ENCODE data around the gene TF.
A peak's percentile ranks its signal among the peaks of the same experiment; 100 is the strongest.
"Not testable (repeated sequence)": the region's sequence is repeated elsewhere in the genome, so short reads cannot be mapped to it uniquely, and the experiment has no call there.

The TF gene

DNA sequence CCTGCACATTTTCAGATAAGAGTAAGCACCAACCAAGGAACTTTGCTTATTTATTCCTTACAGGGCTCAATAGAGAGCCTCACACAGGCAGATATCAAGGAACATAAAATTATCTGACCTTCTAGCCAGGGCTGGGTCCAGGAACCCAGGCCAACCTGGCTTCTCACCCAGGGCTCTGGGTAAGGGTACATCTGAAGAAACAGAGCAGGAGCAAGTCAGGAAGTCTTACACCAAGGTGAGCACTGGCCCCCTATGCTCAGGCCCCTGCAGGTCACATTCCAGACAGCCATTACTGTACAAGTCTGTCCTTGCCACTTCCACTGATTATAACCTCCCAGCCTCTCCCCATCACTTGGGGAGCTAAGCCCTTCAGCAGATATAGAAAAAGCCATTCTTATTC lies 19.1 kb downstream of the TF start:
- no peak for DNase-seq (ENCODE audit: low spot score)

- DNase-seq (ENCODE audit: low spot score): no peak
These were observed 21.4 kb downstream of the TF start for GRCh38 chr3:133767607-133768006.

GRCh38 chr3:133769536-133769935 lies 23.3 kb downstream of the TF start:
- DNase-seq (ENCODE audit: low spot score): no peak

DNA sequence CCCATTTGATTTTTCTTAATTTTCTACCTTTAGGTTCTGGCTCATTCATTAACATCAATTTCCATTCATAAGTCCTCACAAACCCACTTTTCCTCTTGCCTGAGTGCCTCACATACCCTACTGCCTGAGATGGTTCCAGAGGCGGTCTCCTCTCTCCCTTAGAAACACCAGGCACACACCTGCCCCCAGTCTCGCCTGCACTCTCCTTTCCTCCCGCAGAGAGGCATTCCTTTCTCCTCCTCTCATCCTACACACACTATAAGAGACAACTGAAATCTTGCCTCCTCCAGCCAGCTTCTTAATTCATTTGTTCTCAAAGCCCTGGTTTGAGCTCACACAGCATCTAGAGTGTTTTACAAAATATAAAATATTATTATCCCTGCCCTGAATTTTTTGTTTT lies 27.5 kb downstream of the TF start:
- DNase-seq (ENCODE audit: low spot score): no peak

DNA sequence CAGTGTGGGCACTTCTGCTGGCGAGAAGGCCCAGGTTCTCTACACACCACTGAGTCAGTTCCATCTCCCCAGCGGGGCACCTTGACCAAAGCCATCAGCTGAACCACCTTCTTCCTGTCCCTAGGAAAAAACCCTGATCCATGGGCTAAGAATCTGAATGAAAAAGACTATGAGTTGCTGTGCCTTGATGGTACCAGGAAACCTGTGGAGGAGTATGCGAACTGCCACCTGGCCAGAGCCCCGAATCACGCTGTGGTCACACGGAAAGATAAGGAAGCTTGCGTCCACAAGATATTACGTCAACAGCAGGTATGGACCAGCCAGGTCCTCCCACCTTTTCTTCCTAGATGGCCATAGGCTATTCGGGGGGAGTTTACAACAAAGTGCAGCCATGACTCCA lies 29.1 kb downstream of the TF start:
- DNase-seq (ENCODE audit: low spot score): no peak

GRCh38 chr3:133775835-133776234 lies 29.6 kb downstream of the TF start:
- DNase-seq (ENCODE audit: low spot score): no peak

DNA sequence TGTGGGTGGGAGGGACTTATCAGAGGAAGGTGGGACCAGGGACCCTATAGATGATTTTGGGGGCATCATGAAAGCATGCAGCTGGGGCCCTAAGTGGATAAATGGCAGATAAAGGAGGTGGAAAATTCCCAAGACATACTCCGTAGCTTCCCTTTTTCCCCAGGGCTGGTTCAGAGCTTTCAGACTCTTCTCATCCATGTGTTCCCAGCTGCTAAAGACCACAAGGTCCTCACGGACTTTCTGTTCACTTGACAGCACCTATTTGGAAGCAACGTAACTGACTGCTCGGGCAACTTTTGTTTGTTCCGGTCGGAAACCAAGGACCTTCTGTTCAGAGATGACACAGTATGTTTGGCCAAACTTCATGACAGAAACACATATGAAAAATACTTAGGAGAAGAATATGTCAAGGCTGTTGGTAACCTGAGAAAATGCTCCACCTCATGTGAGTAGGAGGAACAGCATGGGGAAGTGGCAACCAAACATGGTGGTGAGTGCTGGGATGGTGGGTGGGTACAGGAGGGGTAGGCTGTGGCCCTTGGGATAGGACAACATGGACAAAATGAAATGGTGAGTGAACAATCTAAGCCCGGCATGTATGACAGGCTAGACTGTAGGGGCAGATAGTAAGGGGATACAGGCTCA lies 30.7 kb downstream of the TF start:
- DNase-seq (ENCODE audit: low spot score): no peak

DNA sequence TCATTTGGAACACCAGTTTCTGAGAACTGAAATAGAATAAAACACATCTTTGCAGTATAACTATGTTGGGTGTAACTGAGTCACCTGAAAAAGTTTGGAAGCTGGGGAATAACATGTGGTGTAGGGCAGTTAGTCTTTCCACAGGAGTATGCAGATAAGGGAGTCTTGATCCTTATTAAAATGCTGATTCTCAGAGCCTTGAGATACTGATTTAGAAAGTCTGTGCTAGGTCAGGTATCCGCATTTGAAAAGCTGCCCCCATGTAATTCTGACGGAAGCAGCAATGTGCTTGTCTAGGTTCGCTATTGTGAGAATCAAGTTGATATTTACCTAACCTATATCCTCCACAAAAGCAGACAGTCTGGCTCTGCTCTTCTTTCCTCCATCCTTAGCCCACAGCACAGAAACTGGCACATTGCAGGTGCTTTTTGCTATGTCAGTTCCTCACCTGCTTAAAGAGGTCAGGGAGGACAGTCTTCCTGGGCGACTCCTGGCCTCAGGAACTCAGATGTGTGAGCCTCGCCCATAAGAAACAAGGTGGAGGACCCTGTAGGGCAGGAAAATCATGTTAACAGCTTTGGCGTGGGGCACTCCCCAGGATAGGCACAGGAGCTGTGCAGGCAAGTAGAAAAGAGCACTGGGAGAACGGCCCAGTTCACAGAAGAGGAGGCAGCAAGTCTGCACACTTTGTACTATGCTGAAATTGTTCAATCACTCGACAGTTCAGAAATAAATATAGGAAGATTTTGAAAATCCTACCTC lies 31.8 kb downstream of the TF start:
- DNase-seq (ENCODE audit: low spot score): no peak

DNA sequence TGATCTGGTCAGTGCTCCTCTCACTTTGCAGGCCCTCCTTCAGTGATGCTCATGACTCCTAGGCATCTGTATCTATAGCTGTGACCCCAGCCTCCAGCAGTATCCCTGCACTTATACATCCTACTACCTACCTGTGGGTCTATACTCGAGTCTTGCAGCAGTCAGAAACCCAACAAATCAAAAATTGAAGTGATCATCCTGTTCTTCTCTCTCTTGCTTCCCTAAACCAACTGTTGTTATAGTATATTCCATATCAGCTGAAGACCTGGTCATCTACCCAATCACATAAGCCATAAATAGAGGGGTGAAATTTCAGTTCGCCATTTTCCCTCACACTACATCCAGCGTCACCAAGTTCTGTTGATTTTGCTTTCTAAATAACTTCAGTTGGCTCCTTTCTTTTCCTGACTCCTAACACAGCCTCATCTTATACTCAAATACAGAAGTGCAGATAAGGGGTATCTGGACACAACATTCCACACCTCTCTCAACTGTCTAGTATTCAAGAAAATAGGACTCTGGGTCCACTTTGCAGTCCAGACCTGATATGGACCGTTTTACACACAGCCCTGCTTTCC lies 33.5 kb downstream of the TF start:
- DNase-seq (ENCODE audit: low spot score): no peak

DNA sequence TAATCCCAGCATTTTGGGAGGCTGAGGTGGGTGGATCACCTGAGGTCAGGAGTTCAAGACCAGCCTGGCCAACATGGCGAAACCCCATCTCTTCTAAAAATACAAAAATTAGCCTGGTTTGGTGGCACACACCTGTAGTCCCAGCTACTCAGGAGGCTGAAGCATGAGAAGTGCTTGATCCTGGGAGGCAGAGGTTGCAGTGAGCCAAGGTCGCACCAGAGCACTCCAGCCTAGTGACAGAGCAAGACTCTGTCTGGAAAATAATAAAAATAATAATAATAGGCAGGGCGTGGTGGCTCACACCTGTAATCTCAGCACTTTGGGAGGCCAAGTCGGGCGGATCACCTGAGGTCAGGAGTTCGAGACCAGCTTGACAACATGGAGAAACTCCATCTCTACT lies 34.6 kb downstream of the TF start:
- DNase-seq (ENCODE audit: low spot score): not testable (repeated sequence)

DNA sequence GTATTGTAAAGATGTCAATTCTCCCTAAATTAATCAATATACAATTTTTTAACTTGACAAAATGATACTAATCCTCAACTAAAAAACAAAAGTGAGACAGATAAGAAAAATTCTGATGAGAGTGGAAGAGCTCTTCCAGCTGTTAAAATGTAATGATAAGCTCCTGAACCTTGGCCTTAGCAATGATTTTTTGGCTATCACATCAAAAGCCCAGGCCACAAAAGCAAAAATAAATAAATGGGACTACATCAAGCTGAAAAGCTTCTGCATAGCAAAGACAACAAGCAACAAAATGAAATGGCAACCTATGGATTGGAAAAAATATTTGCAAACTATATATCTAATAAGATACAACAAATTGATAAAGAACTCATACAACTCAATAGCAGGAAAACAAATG lies 35.4 kb downstream of the TF start:
- DNase-seq (ENCODE audit: low spot score): no peak

DNA sequence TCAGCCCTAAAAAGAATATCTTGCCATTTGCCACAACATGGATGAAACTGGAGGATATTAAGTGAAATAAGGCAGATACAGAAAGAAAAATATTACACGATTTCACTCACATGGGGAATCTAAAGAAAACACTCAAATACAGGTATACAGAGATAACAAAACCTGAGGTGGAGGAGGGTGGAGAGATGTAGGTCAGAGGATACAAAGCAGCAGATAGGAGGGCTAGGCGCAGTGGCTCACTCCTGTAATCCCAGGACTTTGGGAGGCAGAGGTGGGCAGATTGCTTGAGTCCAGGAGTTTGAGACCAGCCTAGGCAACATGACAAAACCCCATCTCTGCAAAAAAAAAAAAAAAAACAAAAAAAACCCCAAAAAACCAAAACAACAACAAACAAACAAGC lies 36.3 kb downstream of the TF start:
- DNase-seq (ENCODE audit: low spot score): no peak

GRCh38 chr3:133783762-133784161 lies 37.6 kb downstream of the TF start:
- no peak for DNase-seq (ENCODE audit: low spot score)

GRCh38 chr3:133788024-133788423 lies 41.8 kb downstream of the TF start:
- no peak for DNase-seq (ENCODE audit: low spot score)

DNA sequence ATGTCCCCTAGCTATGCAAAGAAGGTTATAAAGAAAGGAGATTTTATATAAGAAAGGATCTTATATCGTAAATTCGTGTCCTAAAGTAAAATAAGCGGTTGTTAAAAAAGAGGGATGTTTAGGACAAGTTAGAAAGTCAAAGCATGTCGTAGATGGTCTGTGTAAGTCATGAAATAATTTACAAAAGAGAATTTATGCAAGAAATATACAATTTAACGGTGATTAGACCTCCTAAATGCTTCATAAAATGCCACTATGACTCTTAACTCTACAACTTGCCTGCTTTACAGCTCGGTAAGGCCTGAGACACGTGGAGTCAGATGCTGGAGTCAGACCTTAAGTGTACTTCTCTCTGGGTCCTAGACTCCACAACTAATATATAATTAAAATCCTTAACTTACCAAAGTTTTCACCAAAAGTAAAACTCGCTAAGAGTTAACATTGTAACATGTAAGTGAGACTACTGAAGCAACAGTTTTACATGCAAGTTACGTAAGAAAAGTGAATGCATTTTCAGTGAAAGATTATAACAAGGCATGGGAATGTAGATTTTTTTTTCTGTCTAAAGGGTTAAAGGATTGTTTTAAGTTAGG lies 46.1 kb downstream of the TF start:
- DNase-seq (ENCODE audit: low spot score): no peak

GRCh38 chr3:133797396-133798105 lies 51.4 kb downstream of the TF start:
- no peak for DNase-seq (ENCODE audit: low spot score)

DNA sequence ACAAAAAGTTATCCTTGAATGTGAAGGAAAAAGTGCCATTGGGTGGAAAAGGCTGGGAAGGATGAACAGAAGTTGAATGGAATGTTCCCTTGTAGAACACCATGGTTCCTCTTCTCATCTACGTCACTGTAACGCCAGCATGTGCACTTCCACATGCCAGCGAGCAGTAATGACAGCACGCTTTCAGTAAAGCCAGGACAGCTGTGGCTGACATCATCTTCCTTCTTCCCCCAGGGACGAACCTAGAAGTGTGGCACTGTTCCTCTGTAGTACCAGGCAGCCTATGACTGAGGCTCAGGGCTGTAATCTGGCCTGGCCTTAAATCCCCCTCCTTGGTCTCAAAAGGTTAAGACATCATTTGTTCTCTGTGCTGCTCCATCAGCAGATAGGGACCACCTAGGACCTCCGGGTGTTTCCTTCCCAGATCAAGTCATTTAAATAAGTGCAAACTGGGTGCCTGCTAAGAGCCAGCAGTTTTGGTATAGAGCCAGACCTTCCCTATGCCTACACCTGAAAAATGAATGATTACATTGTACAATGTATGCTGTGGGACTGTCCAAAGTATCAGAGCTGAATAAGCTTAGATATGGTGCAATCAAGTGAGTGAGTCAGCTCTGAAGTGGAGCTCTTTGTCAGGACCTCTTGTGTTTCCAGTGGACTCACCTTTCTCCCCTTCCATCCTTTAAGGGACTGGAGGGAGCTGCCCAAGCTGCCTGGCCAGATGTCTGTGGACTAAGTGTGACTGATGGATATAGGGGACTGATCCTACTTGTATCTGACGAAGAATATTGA lies 53.8 kb downstream of the TF start:
- no peak for DNase-seq (ENCODE audit: low spot score)

DNA sequence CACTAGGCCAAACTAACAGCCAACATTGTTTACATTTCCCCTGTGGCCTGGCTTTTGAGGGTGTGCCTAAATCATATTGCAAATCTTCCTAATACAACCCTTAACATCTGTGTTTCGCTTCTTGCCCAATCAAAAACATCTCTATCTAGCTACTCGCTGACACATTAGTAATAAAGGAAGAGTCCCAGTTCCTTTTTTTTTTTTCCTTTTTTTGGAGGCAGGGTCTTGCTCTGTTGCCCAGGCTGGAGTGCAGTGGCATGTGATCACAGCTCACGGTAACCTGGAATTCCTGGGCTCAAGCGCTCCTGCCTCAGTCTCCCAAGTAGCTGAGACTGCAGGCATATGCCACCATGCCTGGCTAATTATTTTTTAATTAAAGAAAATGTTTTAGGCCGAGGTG lies 57.3 kb downstream of the TF start:
- DNase-seq (ENCODE audit: low spot score): no peak

GRCh38 chr3:133804896-133805295 lies 58.7 kb downstream of the TF start:
- DNase-seq (ENCODE audit: low spot score): no peak

- no peak for DNase-seq (ENCODE audit: low spot score)
These were observed 59.1 kb downstream of the TF start for GRCh38 chr3:133805384-133805701.

- peak; percentile 96 for DNase-seq (ENCODE audit: low spot score)
These were observed 59.7 kb downstream of the TF start, which contains the start of gene SRPRB for GRCh38 chr3:133805702-133806475. TSS of gene SRPRB (plus strand) at chr3:133805815. CDS start at chr3:133805849, 34 bp downstream.
